Measurements from ENCODE around the gene SEPTIN5. TPM values are rescaled to one million over a fixed set of nuclear protein-coding genes. Genes with fewer than 3 reads are reported as not detected.

Gene SEPTIN5
- total and polyA plus RNA-seq, 9 of the 15 experiments (the other 6 are each of a cell fraction or from before 2014, with no cell fraction given): 0.03 to 195 (median 119) TPM

DNA sequence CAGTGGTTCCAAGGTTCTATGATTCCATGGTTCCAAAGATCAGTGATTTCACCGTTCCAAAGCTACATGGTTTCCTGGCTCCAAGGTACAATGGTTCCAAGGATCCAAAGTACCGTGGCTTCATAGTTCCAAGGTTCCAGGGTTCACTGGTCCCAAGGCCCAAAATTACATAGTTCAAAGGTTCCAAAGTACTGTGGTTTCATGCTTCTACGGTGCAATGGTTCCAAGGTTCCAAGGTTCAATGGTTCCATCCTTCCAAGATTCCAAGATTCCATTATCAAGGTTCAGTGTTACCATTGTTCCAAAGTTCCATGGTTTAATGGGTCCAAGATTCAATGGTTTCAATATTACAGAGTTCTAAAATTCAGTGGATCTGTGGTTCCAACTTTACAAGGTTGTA lies 43.0 kb upstream of the SEPTIN5 start (continued):
- TF ChIP-seq, protein P1, sequence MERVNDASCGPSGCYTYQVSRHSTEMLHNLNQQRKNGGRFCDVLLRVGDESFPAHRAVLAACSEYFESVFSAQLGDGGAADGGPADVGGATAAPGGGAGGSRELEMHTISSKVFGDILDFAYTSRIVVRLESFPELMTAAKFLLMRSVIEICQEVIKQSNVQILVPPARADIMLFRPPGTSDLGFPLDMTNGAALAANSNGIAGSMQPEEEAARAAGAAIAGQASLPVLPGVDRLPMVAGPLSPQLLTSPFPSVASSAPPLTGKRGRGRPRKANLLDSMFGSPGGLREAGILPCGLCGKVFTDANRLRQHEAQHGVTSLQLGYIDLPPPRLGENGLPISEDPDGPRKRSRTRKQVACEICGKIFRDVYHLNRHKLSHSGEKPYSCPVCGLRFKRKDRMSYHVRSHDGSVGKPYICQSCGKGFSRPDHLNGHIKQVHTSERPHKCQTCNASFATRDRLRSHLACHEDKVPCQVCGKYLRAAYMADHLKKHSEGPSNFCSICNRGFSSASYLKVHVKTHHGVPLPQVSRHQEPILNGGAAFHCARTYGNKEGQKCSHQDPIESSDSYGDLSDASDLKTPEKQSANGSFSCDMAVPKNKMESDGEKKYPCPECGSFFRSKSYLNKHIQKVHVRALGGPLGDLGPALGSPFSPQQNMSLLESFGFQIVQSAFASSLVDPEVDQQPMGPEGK (CRISPR knock-in tag; IDR thresholded peaks at IDR 0.05; ENCODE audit: borderline replicate concordance): no peak
- no peak for TF ChIP-seq ZNF184 (CRISPR knock-in tag; IDR thresholded peaks at IDR 0.05)
- TF ChIP-seq ZNF165 (CRISPR knock-in tag; IDR thresholded peaks at IDR 0.05; ENCODE audit: borderline replicate concordance): no peak
- no peak for TF ChIP-seq MCM2 (IDR thresholded peaks at IDR 0.05; ENCODE audit: low read depth)
- TF ChIP-seq SPI1 (IDR thresholded peaks at IDR 0.05; ENCODE audit: borderline replicate concordance, low read depth, low read length): no peak
- TF ChIP-seq ARHGAP35 (IDR thresholded peaks at IDR 0.05; ENCODE audit: partially characterized antibody): no peak
- TF ChIP-seq HLTF (IDR thresholded peaks at IDR 0.05): no peak
- TF ChIP-seq, protein P2, sequence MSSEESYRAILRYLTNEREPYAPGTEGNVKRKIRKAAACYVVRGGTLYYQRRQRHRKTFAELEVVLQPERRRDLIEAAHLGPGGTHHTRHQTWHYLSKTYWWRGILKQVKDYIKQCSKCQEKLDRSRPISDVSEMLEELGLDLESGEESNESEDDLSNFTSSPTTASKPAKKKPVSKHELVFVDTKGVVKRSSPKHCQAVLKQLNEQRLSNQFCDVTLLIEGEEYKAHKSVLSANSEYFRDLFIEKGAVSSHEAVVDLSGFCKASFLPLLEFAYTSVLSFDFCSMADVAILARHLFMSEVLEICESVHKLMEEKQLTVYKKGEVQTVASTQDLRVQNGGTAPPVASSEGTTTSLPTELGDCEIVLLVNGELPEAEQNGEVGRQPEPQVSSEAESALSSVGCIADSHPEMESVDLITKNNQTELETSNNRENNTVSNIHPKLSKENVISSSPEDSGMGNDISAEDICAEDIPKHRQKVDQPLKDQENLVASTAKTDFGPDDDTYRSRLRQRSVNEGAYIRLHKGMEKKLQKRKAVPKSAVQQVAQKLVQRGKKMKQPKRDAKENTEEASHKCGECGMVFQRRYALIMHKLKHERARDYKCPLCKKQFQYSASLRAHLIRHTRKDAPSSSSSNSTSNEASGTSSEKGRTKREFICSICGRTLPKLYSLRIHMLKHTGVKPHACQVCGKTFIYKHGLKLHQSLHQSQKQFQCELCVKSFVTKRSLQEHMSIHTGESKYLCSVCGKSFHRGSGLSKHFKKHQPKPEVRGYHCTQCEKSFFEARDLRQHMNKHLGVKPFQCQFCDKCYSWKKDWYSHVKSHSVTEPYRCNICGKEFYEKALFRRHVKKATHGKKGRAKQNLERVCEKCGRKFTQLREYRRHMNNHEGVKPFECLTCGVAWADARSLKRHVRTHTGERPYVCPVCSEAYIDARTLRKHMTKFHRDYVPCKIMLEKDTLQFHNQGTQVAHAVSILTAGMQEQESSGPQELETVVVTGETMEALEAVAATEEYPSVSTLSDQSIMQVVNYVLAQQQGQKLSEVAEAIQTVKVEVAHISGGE (CRISPR knock-in tag; IDR thresholded peaks at IDR 0.05): no peak
- TF ChIP-seq SAP30 (IDR thresholded peaks at IDR 0.05; ENCODE audit: borderline replicate concordance, insufficient read depth, low read depth, low read length, poor library complexity, severe bottlenecking): no peak
- TF ChIP-seq, protein P3, sequence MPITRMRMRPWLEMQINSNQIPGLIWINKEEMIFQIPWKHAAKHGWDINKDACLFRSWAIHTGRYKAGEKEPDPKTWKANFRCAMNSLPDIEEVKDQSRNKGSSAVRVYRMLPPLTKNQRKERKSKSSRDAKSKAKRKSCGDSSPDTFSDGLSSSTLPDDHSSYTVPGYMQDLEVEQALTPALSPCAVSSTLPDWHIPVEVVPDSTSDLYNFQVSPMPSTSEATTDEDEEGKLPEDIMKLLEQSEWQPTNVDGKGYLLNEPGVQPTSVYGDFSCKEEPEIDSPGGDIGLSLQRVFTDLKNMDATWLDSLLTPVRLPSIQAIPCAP (CRISPR knock-in tag; IDR thresholded peaks at IDR 0.05; ENCODE audit: borderline replicate concordance): no peak
- TF ChIP-seq, protein P4, sequence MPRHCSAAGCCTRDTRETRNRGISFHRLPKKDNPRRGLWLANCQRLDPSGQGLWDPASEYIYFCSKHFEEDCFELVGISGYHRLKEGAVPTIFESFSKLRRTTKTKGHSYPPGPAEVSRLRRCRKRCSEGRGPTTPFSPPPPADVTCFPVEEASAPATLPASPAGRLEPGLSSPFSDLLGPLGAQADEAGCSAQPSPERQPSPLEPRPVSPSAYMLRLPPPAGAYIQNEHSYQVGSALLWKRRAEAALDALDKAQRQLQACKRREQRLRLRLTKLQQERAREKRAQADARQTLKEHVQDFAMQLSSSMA (CRISPR knock-in tag; IDR thresholded peaks at IDR 0.05): no peak
- no peak for TF ChIP-seq ZNF57 (CRISPR knock-in tag; IDR thresholded peaks at IDR 0.05)
- TF ChIP-seq ELF4 (CRISPR knock-in tag; IDR thresholded peaks at IDR 0.05): no peak
- TF ChIP-seq SRSF9 (IDR thresholded peaks at IDR 0.05; ENCODE audit: borderline replicate concordance, low read depth, low read length): no peak
- TF ChIP-seq, protein P5, sequence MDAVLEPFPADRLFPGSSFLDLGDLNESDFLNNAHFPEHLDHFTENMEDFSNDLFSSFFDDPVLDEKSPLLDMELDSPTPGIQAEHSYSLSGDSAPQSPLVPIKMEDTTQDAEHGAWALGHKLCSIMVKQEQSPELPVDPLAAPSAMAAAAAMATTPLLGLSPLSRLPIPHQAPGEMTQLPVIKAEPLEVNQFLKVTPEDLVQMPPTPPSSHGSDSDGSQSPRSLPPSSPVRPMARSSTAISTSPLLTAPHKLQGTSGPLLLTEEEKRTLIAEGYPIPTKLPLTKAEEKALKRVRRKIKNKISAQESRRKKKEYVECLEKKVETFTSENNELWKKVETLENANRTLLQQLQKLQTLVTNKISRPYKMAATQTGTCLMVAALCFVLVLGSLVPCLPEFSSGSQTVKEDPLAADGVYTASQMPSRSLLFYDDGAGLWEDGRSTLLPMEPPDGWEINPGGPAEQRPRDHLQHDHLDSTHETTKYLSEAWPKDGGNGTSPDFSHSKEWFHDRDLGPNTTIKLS (IDR thresholded peaks at IDR 0.05; ENCODE audit: borderline replicate concordance, low read depth): peak; percentile 70; the same call in 1 of the 2 replicates
- TF ChIP-seq NR1H2 (CRISPR knock-in tag; IDR thresholded peaks at IDR 0.05): no peak
- TF ChIP-seq ZFP30 (CRISPR knock-in tag; IDR thresholded peaks at IDR 0.05; ENCODE audit: borderline replicate concordance): no peak
- no peak for TF ChIP-seq POLR3A (IDR thresholded peaks at IDR 0.05; ENCODE audit: borderline replicate concordance, extremely low read depth, insufficient read depth, insufficient read length)
- no peak for TF ChIP-seq BCL6 (CRISPR knock-in tag; IDR thresholded peaks at IDR 0.05)
